Gastrocnemius medialis (tissue), 4 donors: Measurements from ENCODE around the gene PROSER3.

Experiments
- POLR2A ChIP-seq, 2 donors: fragments of 450-650 bp; IDR thresholded peaks; one replicate each; pipeline ENCODE4 v1.6.1; 2017; ENCODE audit warnings: antibody characterized with exemption in 2 of 2, mild to moderate bottlenecking in 2 of 2, moderate library complexity in 2 of 2
- TF ChIP-seq, protein P1 (sequence below), 5 experiments: fragments of 450-650 bp in 3 of 5; fragments of 200-600 bp in 2 of 5; sonication (generic) in 2 of 5; IDR thresholded peaks in 4 of 5; conservative IDR thresholded peaks in 1 of 5; 1 replicate in 4 of 5; 2 replicates in 1 of 5; pipeline ENCODE4 v1.5.1; 2016 to 2019; ENCODE audit warnings: antibody characterized with exemption in 5 of 5, mild to moderate bottlenecking in 3 of 5, moderate library complexity in 3 of 5

DNA sequence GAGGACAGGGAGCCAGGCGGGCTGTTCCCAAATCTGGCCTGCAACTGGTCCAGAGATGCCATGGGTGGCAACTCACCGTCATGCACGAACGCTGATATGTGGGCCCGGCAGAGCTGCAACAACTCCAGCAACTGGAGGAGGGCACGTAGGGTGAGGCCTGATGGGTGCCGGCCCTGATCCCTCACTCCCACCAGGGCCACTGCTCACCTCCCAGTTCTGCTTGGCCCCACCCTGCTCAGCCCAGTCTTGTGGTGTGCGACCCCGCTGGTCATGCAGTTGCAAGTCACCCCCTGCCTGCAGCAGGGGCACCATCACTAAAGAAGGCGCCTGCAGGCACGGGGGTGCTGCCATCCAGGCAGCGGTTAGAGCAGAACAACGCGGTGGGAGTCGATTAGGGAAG, 34.3 kb downstream of the PROSER3 start:
- no peak for TF ChIP-seq POLR2A (IDR thresholded peaks at IDR 0.05)
- TF ChIP-seq, protein P1, sequence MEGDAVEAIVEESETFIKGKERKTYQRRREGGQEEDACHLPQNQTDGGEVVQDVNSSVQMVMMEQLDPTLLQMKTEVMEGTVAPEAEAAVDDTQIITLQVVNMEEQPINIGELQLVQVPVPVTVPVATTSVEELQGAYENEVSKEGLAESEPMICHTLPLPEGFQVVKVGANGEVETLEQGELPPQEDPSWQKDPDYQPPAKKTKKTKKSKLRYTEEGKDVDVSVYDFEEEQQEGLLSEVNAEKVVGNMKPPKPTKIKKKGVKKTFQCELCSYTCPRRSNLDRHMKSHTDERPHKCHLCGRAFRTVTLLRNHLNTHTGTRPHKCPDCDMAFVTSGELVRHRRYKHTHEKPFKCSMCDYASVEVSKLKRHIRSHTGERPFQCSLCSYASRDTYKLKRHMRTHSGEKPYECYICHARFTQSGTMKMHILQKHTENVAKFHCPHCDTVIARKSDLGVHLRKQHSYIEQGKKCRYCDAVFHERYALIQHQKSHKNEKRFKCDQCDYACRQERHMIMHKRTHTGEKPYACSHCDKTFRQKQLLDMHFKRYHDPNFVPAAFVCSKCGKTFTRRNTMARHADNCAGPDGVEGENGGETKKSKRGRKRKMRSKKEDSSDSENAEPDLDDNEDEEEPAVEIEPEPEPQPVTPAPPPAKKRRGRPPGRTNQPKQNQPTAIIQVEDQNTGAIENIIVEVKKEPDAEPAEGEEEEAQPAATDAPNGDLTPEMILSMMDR (IDR thresholded peaks at IDR 0.05 in 4 of 5, conservative IDR thresholded peaks at IDR 0.05 in 1 of 5), result no peak
